ENCODE data around the gene OR2A2.
"Not testable (repeated sequence)": the region's sequence is repeated elsewhere in the genome, so short reads cannot be mapped to it uniquely, and the experiment has no call there.

The OR2A2 gene, protein sequence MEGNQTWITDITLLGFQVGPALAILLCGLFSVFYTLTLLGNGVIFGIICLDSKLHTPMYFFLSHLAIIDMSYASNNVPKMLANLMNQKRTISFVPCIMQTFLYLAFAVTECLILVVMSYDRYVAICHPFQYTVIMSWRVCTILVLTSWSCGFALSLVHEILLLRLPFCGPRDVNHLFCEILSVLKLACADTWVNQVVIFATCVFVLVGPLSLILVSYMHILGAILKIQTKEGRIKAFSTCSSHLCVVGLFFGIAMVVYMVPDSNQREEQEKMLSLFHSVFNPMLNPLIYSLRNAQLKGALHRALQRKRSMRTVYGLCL

DNA sequence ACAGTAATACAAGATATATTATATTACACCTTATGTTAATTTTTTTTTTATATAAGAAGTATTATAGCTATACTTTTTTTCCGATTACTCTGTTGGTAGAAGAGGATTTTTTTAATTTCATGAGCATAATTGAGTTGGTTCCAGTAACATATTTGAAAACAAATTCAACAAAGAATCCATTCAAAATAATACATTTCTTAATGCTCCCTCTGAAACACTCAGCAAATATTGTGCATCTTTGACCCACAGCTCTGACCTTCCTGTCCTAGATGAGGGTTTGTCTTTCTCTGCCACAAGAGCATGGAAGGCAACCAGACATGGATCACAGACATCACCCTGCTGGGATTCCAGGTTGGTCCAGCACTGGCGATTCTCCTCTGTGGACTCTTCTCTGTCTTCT is at the start of gene OR2A2:
Gene OR2A2, plus strand, starts transcription at position 301 of the 400 bp plus-strand sequence. Its CDS starts 0 bp downstream, at position 301.
- no peak for DNase-seq (ENCODE audit: low read depth)

DNA sequence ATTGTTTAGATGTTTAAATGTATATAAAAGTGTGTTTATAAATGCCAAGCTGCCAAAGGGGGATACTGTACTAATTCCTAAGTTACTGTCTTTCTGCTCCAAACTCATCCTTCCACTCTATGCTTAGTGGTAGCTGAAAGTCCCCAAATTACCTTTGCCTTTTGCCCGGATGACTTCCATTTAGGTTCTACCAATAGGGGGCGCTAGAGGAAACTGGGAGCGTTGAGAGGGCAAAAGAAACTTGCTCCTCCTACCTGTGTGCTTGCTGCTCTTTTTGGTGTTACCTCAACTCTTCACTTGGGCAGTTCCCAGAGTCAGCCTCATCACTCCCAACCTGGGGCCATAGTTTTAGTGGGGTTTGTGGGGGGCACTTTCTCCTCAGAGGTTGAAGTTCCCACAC is 45.7 kb upstream of the OR2A2 start:
- DNase-seq (ENCODE audit: low read depth) = no peak

DNA sequence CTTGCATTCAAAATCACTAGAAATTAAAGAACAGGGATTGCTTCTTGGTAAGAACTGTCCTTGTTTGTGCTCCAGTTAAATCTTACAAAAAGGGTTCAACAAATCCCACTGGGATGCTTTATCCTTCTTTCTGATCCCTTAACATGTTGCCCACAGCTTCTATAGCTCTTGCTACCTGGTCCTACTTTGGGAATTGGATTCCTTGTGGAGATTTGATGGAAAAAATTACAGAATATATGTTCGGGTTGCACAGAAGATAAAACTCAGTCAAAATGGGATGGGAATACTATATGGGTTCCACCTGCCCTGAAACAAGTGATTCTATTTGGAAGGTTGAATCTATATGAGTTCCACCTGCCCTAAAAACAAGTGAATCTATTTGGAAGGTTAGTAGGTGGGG is 39.9 kb upstream of the OR2A2 start, which contains the start of gene OR2A25:
Gene OR2A25, plus strand, starts transcription at position 301 of the 400 bp plus-strand sequence. CDS start 4,409 bp downstream, outside the sequence.
- DNase-seq (ENCODE audit: low read depth) = no peak

DNA sequence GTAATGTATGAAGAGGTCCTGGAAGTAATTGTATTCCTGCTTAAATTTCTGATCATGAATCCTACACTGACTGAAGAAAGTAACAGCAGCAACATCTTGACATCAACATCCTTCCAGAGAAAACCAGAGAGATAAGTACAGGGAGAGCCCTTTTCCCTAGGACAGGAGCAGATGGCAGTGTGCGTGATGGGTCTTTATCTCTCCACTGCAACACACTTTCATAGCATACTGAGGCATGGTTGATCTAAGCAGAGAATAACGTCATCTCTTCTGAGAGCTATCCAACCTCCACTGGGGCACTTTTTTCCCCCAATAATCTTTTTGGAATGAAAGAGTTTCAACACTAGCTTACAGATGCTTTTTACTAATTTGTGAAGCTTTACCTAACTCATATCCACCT is 39.4 kb upstream of the OR2A2 start:
- no peak for DNase-seq (ENCODE audit: low read depth)

DNA sequence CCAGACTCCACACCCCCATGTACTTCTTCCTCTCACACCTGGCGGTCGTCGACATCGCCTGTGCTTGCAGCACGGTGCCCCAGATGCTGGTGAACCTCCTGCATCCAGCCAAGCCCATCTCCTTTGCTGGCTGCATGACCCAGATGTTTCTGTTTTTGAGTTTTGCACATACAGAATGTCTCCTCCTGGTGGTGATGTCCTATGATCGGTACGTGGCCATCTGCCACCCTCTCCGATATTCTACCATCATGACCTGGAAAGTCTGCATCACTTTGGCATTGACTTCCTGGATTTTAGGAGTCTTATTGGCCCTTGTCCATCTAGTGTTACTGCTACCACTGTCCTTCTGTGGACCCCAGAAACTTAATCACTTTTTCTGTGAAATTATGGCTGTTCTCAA is 35.0 kb upstream of the OR2A2 start:
- DNase-seq (ENCODE audit: low read depth) = no peak

DNA sequence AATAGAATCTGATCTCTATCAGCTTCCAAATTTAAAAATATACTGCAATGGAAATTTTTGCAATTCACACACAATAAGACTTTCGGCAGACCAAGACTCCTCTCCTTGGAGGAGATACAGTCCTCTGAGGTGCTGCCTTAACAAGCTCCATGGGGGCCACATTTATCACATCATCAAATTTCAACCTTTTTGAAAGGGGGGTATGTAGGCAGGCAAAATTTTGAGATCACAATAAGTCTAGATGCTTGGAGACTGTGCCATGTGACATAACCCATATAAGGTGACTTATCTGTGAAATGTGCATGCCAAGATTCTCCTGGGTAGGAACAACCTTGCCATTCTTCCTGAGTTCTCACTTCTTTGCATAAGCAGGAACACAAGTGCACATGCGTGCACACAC is 23.4 kb upstream of the OR2A2 start, which contains the start of gene OR2A12:
Gene OR2A12, plus strand, starts transcription at position 301 of the 400 bp plus-strand sequence. CDS start 8,830 bp downstream, outside the sequence.
- no peak for DNase-seq (ENCODE audit: low read depth)

DNA sequence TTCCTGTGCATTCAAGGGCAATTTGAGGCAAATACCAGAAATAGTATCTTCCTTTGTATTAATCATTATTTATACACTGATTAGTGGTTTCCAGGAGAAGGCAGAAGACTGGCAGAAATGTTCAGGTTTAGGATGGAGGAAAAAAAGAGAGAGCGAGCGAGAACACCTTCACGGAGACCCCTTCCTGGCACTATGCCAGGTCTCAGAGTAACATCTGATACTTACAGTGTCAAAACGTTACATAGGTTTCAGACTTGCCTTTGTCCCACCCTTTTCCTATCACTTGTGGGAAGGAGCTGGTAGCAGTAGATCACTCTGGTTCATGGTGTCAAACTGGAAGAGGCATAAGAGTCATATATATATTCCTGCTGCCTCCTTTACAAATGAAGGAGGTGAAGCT is 22.7 kb upstream of the OR2A2 start:
- DNase-seq (ENCODE audit: low read depth) = no peak

DNA sequence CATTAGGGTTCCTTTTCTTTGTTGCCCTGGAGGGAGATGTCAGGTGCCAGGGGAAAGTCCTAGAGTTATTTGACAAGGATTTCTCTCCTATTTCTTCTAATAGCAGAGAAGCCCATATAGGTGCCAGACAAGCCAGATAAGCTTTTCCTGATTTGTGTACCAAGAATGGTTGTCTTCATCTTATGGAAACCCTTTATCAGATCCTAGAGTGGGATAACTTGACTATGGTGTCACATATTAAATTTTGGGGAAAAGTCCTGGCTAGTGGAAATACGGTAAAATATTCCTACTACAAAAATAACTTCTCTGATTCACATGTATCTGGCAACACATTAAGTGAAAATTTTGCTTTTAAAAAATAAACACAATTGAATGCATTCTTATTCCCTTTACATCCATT is 22.2 kb upstream of the OR2A2 start:
- DNase-seq (ENCODE audit: low read depth) = no peak

DNA sequence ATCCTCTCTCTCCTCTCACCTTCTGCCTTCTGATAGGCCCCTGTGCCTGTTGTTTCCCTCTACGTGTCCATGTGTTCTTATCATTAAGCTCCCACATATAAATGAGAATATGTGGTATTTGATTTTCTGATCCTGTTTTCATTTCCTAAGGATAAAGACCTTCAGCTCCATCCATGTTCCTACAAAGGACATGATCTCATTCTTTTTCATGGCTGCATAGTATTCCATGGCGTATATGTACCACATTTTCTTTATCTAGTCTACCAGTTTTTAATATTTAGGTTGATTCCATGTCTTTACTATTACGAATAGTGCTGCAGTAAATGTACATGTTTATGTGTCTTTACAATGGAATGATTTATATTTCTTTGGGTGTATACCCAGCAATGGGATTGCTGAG is 18.7 kb upstream of the OR2A2 start:
- no peak for DNase-seq (ENCODE audit: low read depth)

DNA sequence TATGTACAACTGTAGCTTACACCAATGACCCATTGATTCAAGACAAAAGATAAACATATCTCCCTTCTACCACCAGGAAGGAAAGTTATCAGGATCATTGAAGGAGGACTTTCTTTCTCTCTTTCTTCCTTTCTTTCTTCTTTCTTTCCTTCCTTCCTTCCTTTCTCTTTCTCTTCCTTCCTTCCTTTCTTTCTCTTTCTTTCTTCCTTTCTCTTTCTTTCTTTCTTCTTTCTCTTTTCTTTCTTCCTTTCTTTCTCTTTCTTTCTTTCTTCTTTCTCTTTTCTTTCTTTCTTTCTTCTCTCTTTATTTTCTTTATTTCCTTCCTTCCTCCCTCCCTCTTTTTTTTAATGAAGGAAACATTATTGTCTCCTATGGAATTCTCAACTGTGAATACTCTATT is 10.6 kb upstream of the OR2A2 start:
- DNase-seq (ENCODE audit: low read depth) = no peak

DNA sequence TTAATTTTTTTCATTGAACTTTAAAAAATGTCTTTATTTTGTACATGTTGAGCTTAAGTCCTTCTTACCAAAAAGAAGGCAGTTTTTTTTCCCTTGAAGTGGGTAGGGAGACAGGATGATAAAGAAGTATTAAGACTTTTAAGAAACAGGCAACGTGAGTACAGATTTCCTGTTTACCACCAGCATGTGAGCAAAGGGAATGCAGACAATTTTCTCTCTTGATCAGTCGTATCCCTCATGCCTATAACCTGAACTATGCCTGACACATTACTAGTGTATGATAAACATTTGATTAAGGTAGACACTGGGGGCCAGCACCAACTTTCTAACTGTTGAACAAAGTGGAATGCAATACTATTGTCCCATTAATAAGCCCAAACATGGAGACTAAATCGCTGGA is 8.8 kb upstream of the OR2A2 start:
- no peak for DNase-seq (ENCODE audit: low read depth)

DNA sequence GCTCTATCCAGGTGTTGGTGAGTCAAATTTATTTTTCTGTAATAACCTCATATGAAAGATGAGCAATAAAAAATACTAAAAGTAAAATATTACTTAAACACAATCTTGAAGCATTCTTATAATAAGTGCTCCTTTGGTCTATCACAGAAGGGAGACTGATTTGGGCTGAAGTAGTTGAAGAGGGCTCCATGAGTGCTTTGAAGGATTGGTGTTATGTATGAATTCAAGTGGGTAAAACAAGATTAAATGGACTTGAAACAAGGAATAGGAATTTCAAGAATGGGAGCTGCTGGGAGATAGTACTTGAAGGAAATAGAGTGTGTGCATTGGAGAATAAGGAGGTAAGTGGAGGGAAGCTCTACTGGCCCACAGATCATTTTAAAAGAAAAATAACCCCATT is 7.3 kb upstream of the OR2A2 start:
- DNase-seq (ENCODE audit: low read depth) = no peak

DNA sequence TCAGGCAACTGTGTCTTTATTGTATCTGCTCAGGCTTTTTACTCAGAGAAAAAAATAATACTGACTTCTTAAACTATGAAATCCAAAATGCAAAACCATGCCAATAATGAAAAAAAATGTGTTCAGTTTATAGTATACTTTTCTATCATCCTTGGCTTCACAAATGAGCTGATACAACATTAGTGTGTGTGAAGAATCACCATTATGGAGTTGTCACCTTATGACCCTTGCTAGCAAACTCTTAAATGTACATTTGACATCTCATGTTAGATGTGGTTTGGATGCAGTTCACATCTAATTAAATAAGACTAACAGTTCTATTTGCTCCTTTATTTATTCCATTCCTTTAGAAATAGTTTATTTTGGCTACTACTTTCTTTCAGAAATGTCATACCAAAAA is 4.2 kb upstream of the OR2A2 start:
- no peak for DNase-seq (ENCODE audit: low read depth)

DNA sequence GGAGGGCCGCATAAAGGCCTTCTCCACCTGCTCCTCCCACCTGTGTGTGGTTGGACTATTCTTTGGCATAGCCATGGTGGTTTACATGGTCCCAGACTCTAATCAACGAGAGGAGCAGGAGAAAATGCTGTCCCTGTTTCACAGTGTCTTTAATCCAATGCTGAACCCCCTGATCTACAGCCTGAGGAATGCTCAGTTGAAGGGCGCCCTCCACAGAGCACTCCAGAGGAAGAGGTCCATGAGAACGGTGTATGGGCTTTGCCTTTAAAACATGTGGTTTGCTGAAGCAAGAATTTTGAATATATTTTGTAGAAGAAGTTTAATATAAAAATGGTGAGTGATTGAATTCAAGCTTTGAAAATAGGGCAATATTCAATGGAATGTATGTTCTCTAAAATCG is 889 bp downstream of the OR2A2 start:
- DNase-seq (ENCODE audit: low read depth) = no peak

DNA sequence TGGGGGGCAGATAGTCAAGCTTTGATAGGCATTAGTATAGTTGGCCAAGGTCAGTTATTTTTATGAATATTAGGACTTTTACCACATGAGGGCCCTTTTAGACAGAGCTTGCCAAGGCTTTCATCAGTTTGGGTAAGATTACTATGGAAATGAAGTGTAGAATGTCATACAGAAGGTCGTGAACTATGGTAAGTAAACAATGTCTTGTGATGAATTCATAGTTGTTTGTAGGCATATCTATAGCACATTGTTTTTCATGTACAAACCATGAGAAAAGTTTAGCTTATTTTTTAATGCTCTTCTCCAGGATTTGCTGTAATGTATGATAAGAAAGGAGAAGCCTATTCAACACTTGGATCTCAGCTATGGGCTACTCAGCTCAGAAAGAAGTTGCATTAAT is 4.3 kb downstream of the OR2A2 start:
- no peak for DNase-seq (ENCODE audit: low read depth)

DNA sequence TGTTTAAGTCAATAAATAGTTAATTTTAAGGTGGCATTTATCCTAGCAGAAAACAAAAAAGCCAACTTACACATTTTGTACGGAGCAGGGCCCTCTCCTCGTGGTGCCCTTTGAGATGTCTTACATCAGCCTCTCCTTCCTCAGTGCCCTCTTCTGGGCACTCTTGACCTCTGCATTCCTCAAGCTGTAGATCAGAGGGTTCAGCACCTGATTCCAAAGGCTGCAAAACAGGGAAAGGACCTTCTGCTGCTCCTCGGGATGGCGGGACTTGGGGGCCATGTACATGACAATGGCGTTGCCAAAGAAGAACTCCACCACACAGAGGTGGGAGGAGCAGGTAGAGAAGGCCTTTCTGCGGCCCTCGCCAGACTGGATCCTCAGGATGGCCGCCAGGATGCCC is 9.0 kb downstream of the OR2A2 start:
- no peak for DNase-seq (ENCODE audit: low read depth)

DNA sequence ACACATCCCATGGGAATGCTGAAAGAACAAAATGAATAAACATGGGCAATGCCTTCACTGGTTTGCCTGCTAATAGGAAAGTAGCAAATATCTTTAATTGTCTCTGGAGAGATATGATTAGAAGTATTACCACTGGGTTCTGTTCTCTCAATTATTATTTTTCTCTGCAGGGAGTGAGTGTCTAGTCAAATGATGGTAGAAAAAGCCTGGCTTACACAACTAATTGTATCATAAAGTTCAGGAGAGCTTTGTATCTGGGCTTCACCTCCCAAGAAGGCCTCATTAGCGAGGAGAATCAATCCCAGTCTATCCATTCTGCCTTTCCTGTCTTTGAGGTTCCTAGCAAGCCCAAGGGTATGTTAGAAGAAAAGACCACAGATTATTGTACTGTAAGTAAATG is 13.5 kb downstream of the OR2A2 start, which contains the start of gene OR2A14:
Gene OR2A14, plus strand, starts transcription at position 301 of the 400 bp plus-strand sequence. CDS start 5,937 bp downstream, outside the sequence.
- no peak for DNase-seq (ENCODE audit: low read depth)

DNA sequence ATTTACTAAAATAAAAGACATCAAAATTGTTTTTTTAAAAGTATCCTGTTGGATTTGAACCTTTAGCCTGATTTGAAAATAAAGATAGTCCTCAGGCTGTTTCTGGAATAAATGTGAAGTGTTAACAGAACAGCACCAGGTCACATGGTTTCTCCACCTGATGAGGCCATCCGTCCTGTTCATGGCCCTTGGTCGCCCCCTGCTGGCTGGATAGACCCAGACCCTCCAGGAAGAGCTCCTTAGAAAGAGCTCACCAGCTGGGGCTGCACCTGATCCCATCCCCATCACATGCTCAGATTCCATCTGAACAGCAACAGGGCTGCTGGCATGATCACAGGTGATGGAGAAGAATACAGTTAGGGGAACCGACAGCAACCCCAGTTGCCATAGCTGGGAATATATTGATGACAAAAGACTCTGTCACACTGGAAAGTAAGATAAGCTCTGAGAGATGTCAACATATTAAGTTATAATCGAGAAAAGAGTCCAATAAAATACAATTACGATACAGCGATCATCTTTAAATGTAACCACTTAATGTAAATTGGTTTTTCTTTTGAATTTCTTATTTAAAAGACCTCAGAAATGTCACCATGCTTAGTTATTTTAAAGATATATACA is 18.4 kb downstream of the OR2A2 start:
- DNase-seq (ENCODE audit: low read depth) = peak; percentile 36

DNA sequence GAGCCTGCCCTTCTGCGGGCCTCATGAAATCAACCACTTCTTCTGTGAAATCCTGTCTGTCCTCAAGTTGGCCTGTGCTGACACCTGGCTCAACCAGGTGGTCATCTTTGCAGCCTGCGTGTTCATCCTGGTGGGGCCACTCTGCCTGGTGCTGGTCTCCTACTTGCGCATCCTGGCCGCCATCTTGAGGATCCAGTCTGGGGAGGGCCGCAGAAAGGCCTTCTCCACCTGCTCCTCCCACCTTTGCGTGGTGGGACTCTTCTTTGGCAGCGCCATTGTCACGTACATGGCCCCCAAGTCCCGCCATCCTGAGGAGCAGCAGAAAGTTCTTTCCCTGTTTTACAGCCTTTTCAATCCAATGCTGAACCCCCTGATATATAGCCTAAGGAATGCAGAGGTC is 20.2 kb downstream of the OR2A2 start:
- DNase-seq (ENCODE audit: low read depth) = not testable (repeated sequence)

DNA sequence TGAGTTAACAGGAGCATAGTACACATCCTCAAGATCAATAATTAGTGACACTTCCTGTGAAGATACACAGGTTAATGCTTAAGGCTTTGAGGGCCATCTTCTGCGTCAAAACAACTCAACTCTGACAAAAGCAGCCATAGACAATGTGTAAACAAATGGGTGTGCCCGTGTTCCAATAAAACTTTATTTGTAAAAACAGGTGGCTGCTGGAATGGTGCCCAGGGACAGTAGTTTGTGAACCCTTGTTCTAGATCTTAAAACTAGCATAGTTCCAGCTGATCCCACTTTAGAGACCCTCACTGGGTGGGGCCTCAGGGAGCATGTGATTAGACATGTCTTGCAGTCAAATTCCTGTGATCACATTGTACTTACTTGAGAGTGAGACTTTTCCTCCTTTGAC is 21.3 kb downstream of the OR2A2 start:
- no peak for DNase-seq (ENCODE audit: low read depth)

DNA sequence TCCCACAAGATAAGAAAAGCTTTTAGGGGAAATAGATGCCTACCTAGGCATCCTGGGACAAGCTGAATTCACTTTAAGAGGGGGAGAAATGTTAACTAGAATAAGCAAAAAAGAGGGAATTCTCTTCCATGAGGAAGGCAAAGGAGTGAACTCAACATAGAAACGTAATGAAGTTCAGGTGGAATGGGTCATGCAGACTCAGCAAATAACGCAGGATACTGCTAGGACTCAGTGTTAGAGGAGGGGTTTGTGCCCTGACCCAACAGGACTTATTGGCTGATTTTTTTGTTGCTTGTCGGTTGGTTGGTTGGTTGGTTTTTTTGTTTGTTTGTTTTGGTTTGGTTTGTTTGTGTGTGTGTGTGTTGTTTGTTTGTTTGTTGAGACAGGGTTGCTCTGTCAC is 22.9 kb downstream of the OR2A2 start:
- no peak for DNase-seq (ENCODE audit: low read depth)

DNA sequence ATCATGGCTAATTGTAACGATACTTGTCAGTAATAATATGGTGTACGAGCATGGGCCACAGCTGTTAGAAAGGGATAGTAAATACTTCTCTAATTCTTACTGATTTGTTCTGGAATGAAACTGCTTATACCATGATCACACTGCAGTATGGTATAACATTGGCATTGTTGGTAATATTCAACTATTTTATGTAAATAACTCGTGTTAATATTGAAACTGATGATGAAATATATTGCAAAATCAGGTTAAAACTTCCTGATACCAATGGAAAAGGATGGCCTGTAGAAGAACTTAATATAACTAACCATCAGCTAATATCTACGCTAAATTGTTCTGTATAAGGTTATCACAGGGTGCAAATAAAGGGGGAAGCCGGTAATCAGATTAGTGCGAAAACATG is 23.9 kb downstream of the OR2A2 start:
- DNase-seq (ENCODE audit: low read depth) = no peak

DNA sequence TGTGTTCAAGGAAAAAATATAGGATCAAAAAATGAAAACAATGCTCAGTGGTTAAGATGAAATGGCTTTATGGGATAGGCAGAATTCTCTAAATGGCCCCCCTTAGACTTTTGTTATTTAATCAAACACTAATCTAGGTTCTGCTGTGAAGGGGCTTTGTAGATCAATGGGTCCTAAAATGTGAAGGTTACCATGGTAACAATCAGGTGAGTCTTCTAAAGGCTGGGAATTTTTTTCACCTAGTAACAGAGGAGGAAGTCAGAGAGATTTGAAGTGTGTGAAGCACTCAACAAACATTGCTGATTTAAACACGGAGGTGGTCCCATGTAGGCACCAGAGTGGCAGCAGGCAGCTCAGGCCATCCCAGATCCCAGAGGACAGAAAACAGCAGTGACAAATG is 24.7 kb downstream of the OR2A2 start:
- no peak for DNase-seq (ENCODE audit: low read depth)

DNA sequence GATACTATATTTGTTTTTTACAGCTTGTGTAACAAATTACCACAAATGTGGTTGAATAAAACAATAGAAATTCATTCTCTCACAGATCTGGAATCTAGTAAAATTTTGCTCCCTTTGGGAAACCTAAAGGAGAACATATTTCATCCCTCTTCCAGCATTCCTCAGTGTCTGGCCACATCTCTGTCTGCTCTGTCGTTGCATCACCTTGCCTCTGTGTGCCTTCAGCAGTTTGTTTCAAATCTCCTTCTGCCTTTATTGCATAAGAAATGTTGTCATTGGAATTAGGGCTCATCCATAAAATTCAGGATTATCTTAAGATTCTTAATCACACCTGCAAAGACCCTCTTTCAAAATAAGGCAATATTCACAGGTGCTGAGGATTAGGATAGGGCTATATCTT is 28.1 kb downstream of the OR2A2 start:
- DNase-seq (ENCODE audit: low read depth) = no peak
